Endothelial cell of umbilical vein (primary cell): ENCODE results near the gene PI4KB. TPM values are rescaled to one million over a fixed set of nuclear protein-coding genes. Genes with fewer than 3 reads are reported as not detected.

Experiments used
- BruUV-seq: library from RNA; stranded (reverse); fragments of 400-500 nt; replicated peaks from 2 replicates; lab custom pipeline; 2021; lab: Mats Ljungman, UMichigan
- CTCF ChIA-PET: fragments of 300-600, 350-600 bp; sonication (Branson Sonifier 250); formaldehyde crosslinking; loops from one replicate; lab custom pipeline; 2021; ENCODE audit warnings: antibody characterized with exemption, inconsistent platforms; lab: Charles Lee
- POLR2A ChIA-PET: fragments of 300-600, 350-600 bp; sonication (Branson Sonifier 250); formaldehyde crosslinking; loops from one replicate; lab custom pipeline; 2021; ENCODE audit warnings: antibody characterized with exemption, inconsistent platforms; lab: Charles Lee
- DNase-seq: peaks from one replicate; pipeline ENCODE4 v3.0.0-alpha.2; 2011; ENCODE audit warnings: low read depth, low spot score
- FAIRE-seq: peaks from 2 replicates; lab custom pipeline; 2011; peaks lifted over from hg19 to GRCh38; lab: Jason Lieb, UNC
- H2AFZ ChIP-seq: 2 replicates; pipeline ENCODE4 v1.6.0; 2012; ENCODE audit warnings: low read depth, low read length, control low read depth, inconsistent platforms
- H3K27ac ChIP-seq: 2 replicates; pipeline ENCODE4 v1.5.1; 2011; ENCODE audit warnings: low read depth, mild to moderate bottlenecking, control low read depth, low read length, moderate library complexity; ENCODE audit not compliant: insufficient read depth
- H3K27me3 ChIP-seq, 2 experiments: 2 replicates each; pipeline versions ENCODE4 v1.6.0 to v1.6.1; 2011; ENCODE audit warnings: low read length in 2 of 2, mixed read lengths in 1 of 2; ENCODE audit not compliant: control insufficient read depth in 2 of 2, insufficient read depth in 2 of 2
- H3K36me3 ChIP-seq, 2 experiments: 2 replicates in 1 of 2; 3 replicates in 1 of 2; pipeline ENCODE4 v1.5.1; 2011; ENCODE audit warnings: low read length in 2 of 2, mild to moderate bottlenecking in 1 of 2, moderate library complexity in 1 of 2; ENCODE audit not compliant: control insufficient read depth in 2 of 2, insufficient read depth in 2 of 2; ENCODE audit errors: extremely low read depth in 1 of 2
- H3K4me1 ChIP-seq: 3 replicates; pipeline ENCODE4 v1.5.1; 2011; ENCODE audit warnings: mild to moderate bottlenecking, low read length; ENCODE audit not compliant: control insufficient read depth, insufficient read depth; ENCODE audit errors: extremely low read depth
- H3K4me2 ChIP-seq: 2 replicates; pipeline ENCODE4 v1.6.1; 2011; ENCODE audit warnings: low read length, control low read depth, mixed read lengths; ENCODE audit not compliant: insufficient read depth
- H3K4me3 ChIP-seq, 3 experiments: fragments of 200-600 bp in 1 of 3; sonication (generic), shearing (Covaris generic) in 1 of 3; replicated peaks in 1 of 3; 2 replicates each; pipeline ENCODE4 v1.5.1; 2011 to 2016; ENCODE audit warnings: control low read depth in 3 of 3, low read length in 3 of 3, mild to moderate bottlenecking in 2 of 3, inconsistent platforms in 1 of 3, low read depth in 1 of 3, moderate library complexity in 1 of 3; ENCODE audit not compliant: insufficient read depth in 1 of 3
- H3K79me2 ChIP-seq: 2 replicates; pipeline ENCODE4 v1.6.0; 2012; ENCODE audit warnings: low read length, inconsistent platforms; ENCODE audit not compliant: control insufficient read depth, insufficient read depth
- H3K9ac ChIP-seq: replicated peaks from 2 replicates; pipeline ENCODE3; 2011; ENCODE audit warnings: low read length, control low read depth; ENCODE audit not compliant: insufficient read depth; ENCODE audit errors: extremely low read depth
- H3K9me1 ChIP-seq: replicated peaks from 3 replicates; pipeline ENCODE4 v1.6.0; 2011; ENCODE audit warnings: mild to moderate bottlenecking, low read length; ENCODE audit not compliant: control insufficient read depth, insufficient read depth; ENCODE audit errors: extremely low read depth
- H3K9me3 ChIP-seq: replicated peaks from 2 replicates; pipeline ENCODE4 v1.5.1; 2012; ENCODE audit warnings: low read length, inconsistent platforms; ENCODE audit not compliant: control insufficient read depth, insufficient read depth
- H4K20me1 ChIP-seq: replicated peaks from 2 replicates; pipeline ENCODE3; 2011; ENCODE audit warnings: mild to moderate bottlenecking, low read length; ENCODE audit not compliant: control insufficient read depth, insufficient read depth; ENCODE audit errors: extremely low read depth
- FOS ChIP-seq: IDR thresholded peaks from 2 replicates; pipeline ENCODE4 v1.6.1; 2011; ENCODE audit warnings: mild to moderate bottlenecking, low read length, moderate library complexity, borderline replicate concordance; ENCODE audit not compliant: insufficient read depth
- JUN ChIP-seq: IDR thresholded peaks from 2 replicates; pipeline ENCODE4 v1.6.1; 2011; ENCODE audit warnings: borderline replicate concordance, low read depth; ENCODE audit not compliant: insufficient read length, insufficient read depth
- POLR2AphosphoS5 ChIP-seq: IDR thresholded peaks from 2 replicates; pipeline ENCODE4 v1.6.1; 2012; ENCODE audit warnings: low read depth, mild to moderate bottlenecking, control low read depth, low read length, moderate library complexity; ENCODE audit not compliant: insufficient read depth
- dilution Hi-C: fragments of 300-500 bp; cut with MboI; formaldehyde crosslinking; loops from one replicate; pipeline ENCODE4 v1.15.0; 2019; ENCODE audit warnings: low sequenced_read_pairs; ENCODE audit not compliant: extremely low pct_ligation_motif_present
- intact Hi-C: fragments of 100-400 bp; cut with micrococcal nuclease; formaldehyde crosslinking; loops from one replicate; pipeline ENCODE4 v1.10.0; 2022
- polyA plus RNA-seq, 4 experiments: library from polyadenylated mRNA; depleted of rRNA in 3 of 4; stranded (reverse) in 3 of 4; unstranded in 1 of 4; fragments of >200 nt; gene quantifications; 2 replicates each; pipeline versions ENCODE4 v1.2.1 to v1.2.3, GENCODE V29; 2011 to 2012; ENCODE audit warnings: missing spikeins in 1 of 4
- total RNA-seq: library from RNA; stranded (reverse); gene quantifications from 2 replicates; pipeline ENCODE4 v1.2.3, GENCODE V29; 2021
- TF ChIP-seq, protein P1 (sequence below), 2 donors: IDR thresholded peaks; 1 replicate in 1 of 2; 2 replicates in 1 of 2; pipeline ENCODE4 v1.5.1; 2011; ENCODE audit warnings: low read length in 2 of 2, mild to moderate bottlenecking in 2 of 2, moderate library complexity in 2 of 2, control low read depth in 1 of 2, inconsistent platforms in 1 of 2, low read depth in 1 of 2; ENCODE audit not compliant: insufficient read depth in 1 of 2; ENCODE audit errors: extremely low read depth in 1 of 2

PI4KB gene
- total and polyA plus RNA-seq, 2 donors (not counting 3 experiments of a cell fraction or from before 2014, with no cell fraction given), result 60.9 to 67.8 TPM

- BruUV-seq, result TSS peak; percentile 98
- Histone ChIP-seq H3K79me2 (peaks cover 18% of the 10 kb centered on the region), H3K4me3 (no peak overlapping the region), H3K27me3 (no peaks in the 10 kb centered on the region), H3K27ac (peak overlapping the region; percentile 81), H3K4me1 (peaks cover 37% of the 10 kb centered on the region), H3K9me1 (no peaks in the 10 kb centered on the region), H3K9ac (peak overlapping the region; percentile 48), H3K9me3 (no peaks in the 10 kb centered on the region), H4K20me1 (no peaks in the 10 kb centered on the region), H3K4me2 (peak overlapping the region; percentile 32), H3K36me3 (peaks cover 12 to 31% of the 10 kb centered on the region in 2 experiments), H2AFZ (no peak overlapping the region)
- DNase-seq (peak; percentile 86), FAIRE-seq (peak; percentile 96)
- TF ChIP-seq POLR2AphosphoS5 (peak; percentile 73), FOS (peak; percentile 99), JUN (peak; percentile 88)
- TF ChIP-seq, protein P1, sequence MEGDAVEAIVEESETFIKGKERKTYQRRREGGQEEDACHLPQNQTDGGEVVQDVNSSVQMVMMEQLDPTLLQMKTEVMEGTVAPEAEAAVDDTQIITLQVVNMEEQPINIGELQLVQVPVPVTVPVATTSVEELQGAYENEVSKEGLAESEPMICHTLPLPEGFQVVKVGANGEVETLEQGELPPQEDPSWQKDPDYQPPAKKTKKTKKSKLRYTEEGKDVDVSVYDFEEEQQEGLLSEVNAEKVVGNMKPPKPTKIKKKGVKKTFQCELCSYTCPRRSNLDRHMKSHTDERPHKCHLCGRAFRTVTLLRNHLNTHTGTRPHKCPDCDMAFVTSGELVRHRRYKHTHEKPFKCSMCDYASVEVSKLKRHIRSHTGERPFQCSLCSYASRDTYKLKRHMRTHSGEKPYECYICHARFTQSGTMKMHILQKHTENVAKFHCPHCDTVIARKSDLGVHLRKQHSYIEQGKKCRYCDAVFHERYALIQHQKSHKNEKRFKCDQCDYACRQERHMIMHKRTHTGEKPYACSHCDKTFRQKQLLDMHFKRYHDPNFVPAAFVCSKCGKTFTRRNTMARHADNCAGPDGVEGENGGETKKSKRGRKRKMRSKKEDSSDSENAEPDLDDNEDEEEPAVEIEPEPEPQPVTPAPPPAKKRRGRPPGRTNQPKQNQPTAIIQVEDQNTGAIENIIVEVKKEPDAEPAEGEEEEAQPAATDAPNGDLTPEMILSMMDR (IDR thresholded peaks at IDR 0.05; ENCODE audit: extremely low read depth in 1 of 2, insufficient read depth in 1 of 2, low read depth in 1 of 2, low read length in 2 of 2), result no peak
- ChIA-PET CTCF (interaction anchor here (0.9 to 22.0 kb wide), 8 partner anchors 10 to 96 kb away, joined by 3 to 674 read pairs (median 3); partner anchors contain the start of genes PSMB4 and SELENBP1), POLR2A (interaction anchor here (0.9 to 1.3 kb wide), 3 partner anchors 16 to 32 kb away, joined by 3 read pairs; partner anchors contain the start of gene PI4KB)
- dilution Hi-C loops (no loop called here), intact Hi-C loops (loop anchor here (1.0 kb wide), 2 partner anchors 10 to 17 kb away; no protein-coding TSS in a partner anchor)
Measured at GRCh38 chr1:151311589-151312331, 15.5 kb downstream of the PI4KB start.
